GM06990 (cell line): ENCODE measurements around the gene TATDN2.
A peak's percentile ranks its signal among the peaks of the same experiment; 100 is the strongest.

ENCODE experiments used
- DNase-seq: peaks from one replicate; pipeline ENCODE4 v3.0.0-alpha.2; 2011; ENCODE audit not compliant: insufficient read length; ENCODE audit errors: extremely low read depth
- H3K27me3 ChIP-seq: replicated peaks from 2 replicates; pipeline ENCODE4 v1.6.0; 2011; ENCODE audit warnings: low read length; ENCODE audit not compliant: control insufficient read depth, insufficient read depth
- H3K36me3 ChIP-seq: 2 replicates; pipeline ENCODE4 v1.5.1; 2011; ENCODE audit warnings: low read length; ENCODE audit not compliant: control insufficient read depth, insufficient read depth
- H3K4me3 ChIP-seq: replicated peaks from 2 replicates; pipeline ENCODE4 v1.5.1; 2011; ENCODE audit warnings: low read depth, mild to moderate bottlenecking, control low read depth, low read length
- CTCF ChIP-seq: IDR thresholded peaks from 2 replicates; pipeline ENCODE4 v1.5.1; 2011; ENCODE audit warnings: low read length, control low read depth, mild to moderate bottlenecking, inconsistent platforms; ENCODE audit not compliant: insufficient read depth, poor library complexity, severe bottlenecking

The TATDN2 gene

GRCh38 chr3:10249833-10250232 is 1.6 kb downstream of the TATDN2 start:
- TF ChIP-seq CTCF, result no peak
- DNase-seq, result no peak
- Histone ChIP-seq H3K4me3 (peak overlapping the region; percentile 97), H3K27me3 (no peaks in the 10 kb centered on the region), H3K36me3 (peaks cover 10% of the 10 kb centered on the region)

- no peak for TF ChIP-seq CTCF
- Histone ChIP-seq H3K36me3 (peaks cover 12% of the 10 kb centered on the region), H3K27me3 (no peaks in the 10 kb centered on the region), H3K4me3 (peak overlapping the region; percentile 97)
- DNase-seq, result no peak
These were observed 2.7 kb downstream of the TATDN2 start for GRCh38 chr3:10251006-10251405.

- TF ChIP-seq CTCF, result no peak
- peaks cover 16% of the 10 kb centered on the region for H3K36me3 ChIP-seq
- DNase-seq, result no peak
- no peak overlapping the region for H3K4me3 ChIP-seq
- no peaks in the 10 kb centered on the region for H3K27me3 ChIP-seq
These were observed 5.5 kb downstream of the TATDN2 start for GRCh38 chr3:10253731-10254130.

GRCh38 chr3:10255835-10256234 is 7.6 kb downstream of the TATDN2 start:
- TF ChIP-seq CTCF, result no peak
- Histone ChIP-seq H3K4me3 (no peak overlapping the region), H3K27me3 (no peaks in the 10 kb centered on the region), H3K36me3 (peaks cover 21% of the 10 kb centered on the region)
- no peak for DNase-seq

GRCh38 chr3:10259036-10259435 is 10.8 kb downstream of the TATDN2 start:
- H3K36me3 ChIP-seq, result peaks cover 22% of the 10 kb centered on the region

More at GRCh38 chr3:10259036-10259435, 10.8 kb downstream of the TATDN2 start:
- no peak for DNase-seq
- H3K4me3 ChIP-seq, result no peak overlapping the region
- no peaks in the 10 kb centered on the region for H3K27me3 ChIP-seq
- no peak for TF ChIP-seq CTCF
